CD4-positive, alpha-beta T cell treated with Interferon gamma for 1 hour (primary cell): ENCODE measurements around the gene CCDC88C.

Experiments used
- DNase-seq: peaks from one replicate; pipeline ENCODE4 v3.0.0-alpha.2; 2020

The CCDC88C gene

GRCh38 chr14:91342206-91342760 lies 75.3 kb downstream of the CCDC88C start:
- DNase-seq, result no peak

GRCh38 chr14:91341751-91342154 lies 75.9 kb downstream of the CCDC88C start:
- no peak for DNase-seq

GRCh38 chr14:91341334-91341733 lies 76.3 kb downstream of the CCDC88C start:
- no peak for DNase-seq

- DNase-seq, result no peak
Measured at GRCh38 chr14:91339671-91340369, 77.8 kb downstream of the CCDC88C start.

- no peak for DNase-seq
Measured at GRCh38 chr14:91339076-91339475, 78.5 kb downstream of the CCDC88C start.

- DNase-seq, result no peak
Measured at GRCh38 chr14:91338379-91338778, 79.2 kb downstream of the CCDC88C start.

GRCh38 chr14:91337699-91338335 lies 79.8 kb downstream of the CCDC88C start:
- DNase-seq, result no peak

- DNase-seq, result no peak
Measured at GRCh38 chr14:91336093-91336450, 81.5 kb downstream of the CCDC88C start.

- no peak for DNase-seq
Measured at GRCh38 chr14:91335191-91336092, 82.2 kb downstream of the CCDC88C start.

GRCh38 chr14:91333650-91334039 lies 84.0 kb downstream of the CCDC88C start:
- DNase-seq, result no peak

GRCh38 chr14:91332986-91333649 lies 84.5 kb downstream of the CCDC88C start:
- DNase-seq, result no peak

GRCh38 chr14:91332171-91332985 lies 85.2 kb downstream of the CCDC88C start:
- DNase-seq, result no peak

- no peak for DNase-seq
Measured at GRCh38 chr14:91331721-91332120, 85.9 kb downstream of the CCDC88C start.

- peak; percentile 33 for DNase-seq
Measured at GRCh38 chr14:91330856-91331255, 86.8 kb downstream of the CCDC88C start.

GRCh38 chr14:91330096-91330696 lies 87.4 kb downstream of the CCDC88C start:
- no peak for DNase-seq

- DNase-seq, result no peak
Measured at GRCh38 chr14:91329486-91330014, 88.1 kb downstream of the CCDC88C start.

- no peak for DNase-seq
Measured at GRCh38 chr14:91328313-91329050, 89.1 kb downstream of the CCDC88C start.

GRCh38 chr14:91327661-91328312 lies 89.8 kb downstream of the CCDC88C start:
- no peak for DNase-seq

- DNase-seq, result no peak
Measured at GRCh38 chr14:91327250-91327595, 90.4 kb downstream of the CCDC88C start.
